B cell (primary cell): ENCODE results near the gene YES1.

Experiments used
- EZH2 ChIP-seq: IDR thresholded peaks from 2 replicates; pipeline ENCODE4 v1.6.1; 2012; ENCODE audit warnings: borderline replicate concordance, low read depth, mild to moderate bottlenecking, moderate library complexity, low read length; ENCODE audit not compliant: insufficient read depth, poor library complexity, severe bottlenecking
- TF ChIP-seq, protein P1 (sequence below): fragments of 200-600 bp; IDR thresholded peaks from one replicate; pipeline ENCODE4 v1.8.0; 2022; ENCODE audit warnings: antibody characterized with exemption, mild to moderate bottlenecking

DNA sequence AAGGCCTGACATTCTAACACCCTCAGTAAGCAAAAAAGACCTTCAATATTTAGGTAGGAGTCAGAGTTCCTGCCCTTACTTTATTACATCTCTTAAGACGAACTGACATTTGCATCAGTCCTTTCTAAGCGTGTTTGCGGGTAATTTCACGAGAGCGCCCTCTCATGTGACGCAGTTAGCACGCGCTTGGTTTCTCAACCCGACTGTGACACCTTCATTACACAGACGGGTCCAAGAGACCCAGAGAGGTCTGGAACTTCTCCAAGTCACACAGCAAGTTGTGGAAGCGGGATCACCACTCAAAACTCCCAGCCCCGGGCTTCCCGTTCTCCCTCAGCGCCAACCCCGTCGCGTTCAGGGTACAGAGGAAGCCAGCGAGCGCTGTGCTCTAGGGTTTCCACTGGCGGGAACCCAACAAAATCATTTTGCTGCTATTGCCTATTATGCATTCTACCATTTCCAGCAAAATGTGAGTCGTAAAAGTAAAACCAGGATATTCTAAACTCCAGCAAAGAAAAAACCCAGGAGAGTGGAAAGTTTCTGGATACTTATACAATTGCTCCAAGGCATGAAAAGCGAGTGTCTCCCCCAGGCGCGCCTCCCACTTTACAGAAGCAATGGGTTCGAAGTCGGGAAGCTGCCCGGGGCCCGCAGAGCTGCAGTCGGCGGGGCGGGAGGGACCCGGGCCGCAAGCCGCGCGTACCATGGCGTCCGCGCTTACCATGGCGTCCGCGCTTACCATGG lies 100.2 kb downstream of the YES1 start:
- TF ChIP-seq, protein P1, sequence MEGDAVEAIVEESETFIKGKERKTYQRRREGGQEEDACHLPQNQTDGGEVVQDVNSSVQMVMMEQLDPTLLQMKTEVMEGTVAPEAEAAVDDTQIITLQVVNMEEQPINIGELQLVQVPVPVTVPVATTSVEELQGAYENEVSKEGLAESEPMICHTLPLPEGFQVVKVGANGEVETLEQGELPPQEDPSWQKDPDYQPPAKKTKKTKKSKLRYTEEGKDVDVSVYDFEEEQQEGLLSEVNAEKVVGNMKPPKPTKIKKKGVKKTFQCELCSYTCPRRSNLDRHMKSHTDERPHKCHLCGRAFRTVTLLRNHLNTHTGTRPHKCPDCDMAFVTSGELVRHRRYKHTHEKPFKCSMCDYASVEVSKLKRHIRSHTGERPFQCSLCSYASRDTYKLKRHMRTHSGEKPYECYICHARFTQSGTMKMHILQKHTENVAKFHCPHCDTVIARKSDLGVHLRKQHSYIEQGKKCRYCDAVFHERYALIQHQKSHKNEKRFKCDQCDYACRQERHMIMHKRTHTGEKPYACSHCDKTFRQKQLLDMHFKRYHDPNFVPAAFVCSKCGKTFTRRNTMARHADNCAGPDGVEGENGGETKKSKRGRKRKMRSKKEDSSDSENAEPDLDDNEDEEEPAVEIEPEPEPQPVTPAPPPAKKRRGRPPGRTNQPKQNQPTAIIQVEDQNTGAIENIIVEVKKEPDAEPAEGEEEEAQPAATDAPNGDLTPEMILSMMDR = no peak
- no peak for TF ChIP-seq EZH2
